GM23338 (cell line): ENCODE results near the gene RELN. TPM values are rescaled to one million over a fixed set of nuclear protein-coding genes. Genes with fewer than 3 reads are reported as not detected.

Source experiments
- ATAC-seq: fragments of 200-7000 bp; cut with Tn5 transposase; 3 replicates; pipeline ENCODE4 v1.9.1; 2020
- DNase-seq: peaks from one replicate; pipeline ENCODE4 v3.0.0-alpha.2; 2015; ENCODE audit warnings: low spot score
- H2AFZ ChIP-seq: fragments of 200-600 bp; sonication (generic); 2 replicates; pipeline ENCODE4 v1.8.0; 2016; ENCODE audit warnings: antibody characterized with exemption, mild to moderate bottlenecking, moderate library complexity
- H3F3A ChIP-seq: fragments of 200-600 bp; sonication (generic); replicated peaks from 2 replicates; pipeline ENCODE4 v1.8.0; 2017; ENCODE audit warnings: antibody characterized with exemption, mixed run types, low read depth
- H3K27ac ChIP-seq: fragments of 200-600 bp; sonication (generic); 2 replicates; pipeline ENCODE4 v1.6.1; 2016; ENCODE audit warnings: low read depth
- H3K27me3 ChIP-seq: fragments of 200-600 bp; sonication (generic); 2 replicates; pipeline ENCODE4 v1.8.0; 2016; ENCODE audit warnings: mild to moderate bottlenecking, mixed run types, moderate library complexity; ENCODE audit not compliant: insufficient read depth
- H3K36me3 ChIP-seq: fragments of 200-600 bp; sonication (generic); 2 replicates; pipeline ENCODE4 v1.8.0; 2016; ENCODE audit warnings: mild to moderate bottlenecking; ENCODE audit not compliant: insufficient read depth
- H3K4me1 ChIP-seq: fragments of 200-600 bp; sonication (generic); 2 replicates; pipeline ENCODE4 v1.8.0; 2016; ENCODE audit warnings: mild to moderate bottlenecking, moderate library complexity; ENCODE audit not compliant: insufficient read depth
- H3K4me2 ChIP-seq: fragments of 200-600 bp; sonication (generic); 2 replicates; pipeline ENCODE4 v1.7.1; 2017; ENCODE audit warnings: mixed run types
- H3K4me3 ChIP-seq: fragments of 200-600 bp; sonication (generic); 2 replicates; pipeline ENCODE4 v1.6.1; 2016; ENCODE audit warnings: mixed run types
- H3K79me2 ChIP-seq: fragments of 200-600 bp; sonication (generic); replicated peaks from 2 replicates; pipeline ENCODE4 v1.8.0; 2017; ENCODE audit warnings: mild to moderate bottlenecking; ENCODE audit not compliant: insufficient read depth
- H3K9me2 ChIP-seq: fragments of 200-600 bp; sonication (generic); 2 replicates; pipeline ENCODE4 v1.8.0; 2017; ENCODE audit not compliant: insufficient read depth
- H4K20me1 ChIP-seq: fragments of 200-600 bp; sonication (generic); replicated peaks from 2 replicates; pipeline ENCODE4 v1.8.0; 2017; ENCODE audit warnings: mild to moderate bottlenecking; ENCODE audit not compliant: insufficient read depth
- H3K27ac Mint-ChIP-seq: 2 replicates; pipeline ENCODE4 v1.8.0; 2020; ENCODE audit warnings: inconsistent platforms, mild to moderate bottlenecking, moderate library complexity, mixed read lengths
- H3K27me3 Mint-ChIP-seq: 3 replicates; pipeline ENCODE4 v1.8.0; 2022; ENCODE audit warnings: low read depth, mild to moderate bottlenecking, moderate library complexity, mixed read lengths, inconsistent platforms; ENCODE audit not compliant: insufficient read depth, poor library complexity
- H3K36me3 Mint-ChIP-seq: 3 replicates; pipeline ENCODE4 v1.8.0; 2021; ENCODE audit warnings: low read depth, mild to moderate bottlenecking, inconsistent platforms, moderate library complexity, mixed read lengths
- H3K4me1 Mint-ChIP-seq: 3 replicates; pipeline ENCODE4 v1.8.0; 2020; ENCODE audit warnings: mild to moderate bottlenecking, inconsistent platforms, mixed read lengths
- H3K4me3 Mint-ChIP-seq: 3 replicates; pipeline ENCODE4 v1.8.0; 2021; ENCODE audit warnings: moderate library complexity, mild to moderate bottlenecking, inconsistent platforms, mixed read lengths
- H3K9me3 Mint-ChIP-seq: 3 replicates; pipeline ENCODE4 v1.8.0; 2020; ENCODE audit warnings: moderate library complexity, mild to moderate bottlenecking, inconsistent platforms, mixed read lengths
- CREB1 ChIP-seq: fragments of 250-450 bp; sonication (Bioruptor Pico); IDR thresholded peaks from 2 replicates; pipeline ENCODE4 v1.5.0; 2020; ENCODE audit warnings: low read depth, mild to moderate bottlenecking, moderate library complexity
- EZH2 ChIP-seq: fragments of 200-600 bp; sonication (generic); IDR thresholded peaks from one replicate; pipeline ENCODE4 v1.8.0; 2017; ENCODE audit warnings: antibody characterized with exemption, mild to moderate bottlenecking, low read depth; ENCODE audit not compliant: unreplicated experiment
- JUNB ChIP-seq: IDR thresholded peaks from one replicate; pipeline ENCODE4 v1.6.1; 2016; ENCODE audit warnings: antibody characterized with exemption; ENCODE audit not compliant: unreplicated experiment
- POLR2AphosphoS5 ChIP-seq: IDR thresholded peaks from 2 replicates; pipeline ENCODE4 v1.6.1; 2016; ENCODE audit warnings: antibody characterized with exemption, low read depth
- STAT1 ChIP-seq: IDR thresholded peaks from one replicate; pipeline ENCODE4 v1.6.1; 2016; ENCODE audit warnings: antibody characterized with exemption; ENCODE audit not compliant: unreplicated experiment
- ZNF114 ChIP-seq: fragments of 250-450 bp; sonication (Bioruptor Pico); IDR thresholded peaks from 2 replicates; pipeline ENCODE4 v1.5.0; 2020; ENCODE audit warnings: mild to moderate bottlenecking, moderate library complexity
- ZNF331 ChIP-seq: fragments of 250-450 bp; sonication (Bioruptor Pico); IDR thresholded peaks from 2 replicates; pipeline ENCODE4 v1.5.0; 2020; ENCODE audit warnings: low read depth, mild to moderate bottlenecking, moderate library complexity
- polyA plus RNA-seq: library from polyadenylated mRNA; unstranded; fragments of >200 nt; fragmentation: Nextera tagmentation; extraction: Ambion mirVana; gene quantifications from 2 replicates; pipeline ENCODE4 v1.2.1, GENCODE V29; 2016
- total RNA-seq: library from RNA; depleted of rRNA; stranded (reverse); fragments of >200 nt; shearing (Covaris generic); gene quantifications from 2 replicates; pipeline ENCODE4 v1.2.3, GENCODE V29; 2014
- TF ChIP-seq, protein P1 (sequence below): IDR thresholded peaks from one replicate; pipeline ENCODE4 v1.6.1; 2018; ENCODE audit warnings: antibody characterized with exemption; ENCODE audit not compliant: unreplicated experiment
- TF ChIP-seq, protein P2 (sequence below): fragments of 250-450 bp; sonication (Bioruptor Pico); IDR thresholded peaks from 2 replicates; pipeline ENCODE4 v1.5.0; 2020; ENCODE audit warnings: mild to moderate bottlenecking, moderate library complexity
- TF ChIP-seq, protein P3 (sequence below): IDR thresholded peaks from 2 replicates; pipeline ENCODE4 v1.6.1; 2016; ENCODE audit warnings: antibody characterized with exemption
- TF ChIP-seq, protein P4 (sequence below), 2 experiments: fragments of 200-600 bp in 1 of 2; sonication (generic) in 1 of 2; conservative IDR thresholded peaks; 2 replicates each; pipeline versions ENCODE4 v1.5.1 to v1.6.1; 2016 to 2017; ENCODE audit warnings: antibody characterized with exemption in 2 of 2, low read depth in 2 of 2, mild to moderate bottlenecking in 2 of 2, moderate library complexity in 1 of 2

Gene RELN
- total and polyA plus RNA-seq, 2 experiments from 2014 or later = 0.10 to 0.76 TPM

DNA sequence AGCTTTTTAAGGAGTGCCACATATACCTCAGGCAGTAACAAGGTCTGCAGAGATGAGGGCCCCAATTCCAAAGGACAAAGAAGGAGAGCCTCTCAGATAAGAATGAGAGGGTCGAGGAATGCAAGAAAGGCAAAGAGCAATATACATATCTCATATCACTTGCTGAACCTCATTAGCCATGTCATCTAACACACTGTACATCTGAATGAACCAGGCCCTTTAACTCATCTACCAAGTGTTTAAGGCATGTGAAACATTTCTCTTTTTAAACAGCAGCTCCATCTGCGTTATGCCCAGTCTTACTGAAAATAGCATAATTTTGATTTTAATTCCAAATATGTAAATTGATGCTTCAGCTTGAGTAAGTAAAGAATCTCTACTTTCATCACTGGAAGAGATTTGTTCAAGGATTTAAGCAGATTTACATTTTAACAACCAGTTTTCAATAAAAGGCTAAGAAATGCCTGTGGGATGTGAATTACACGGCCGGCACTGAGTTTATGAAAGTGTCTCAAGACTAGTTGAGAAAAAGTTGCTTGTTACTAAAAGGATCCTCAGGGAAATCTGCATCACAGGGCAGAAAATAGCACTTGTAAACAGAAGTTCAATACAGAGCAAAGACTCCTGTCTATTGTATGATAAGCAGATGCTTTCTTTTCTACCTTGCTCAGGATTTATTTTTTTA lies 419.7 kb downstream of the RELN start:
- Histone ChIP-seq H4K20me1 (no peaks in the 10 kb centered on the region), H3F3A (no peaks in the 10 kb centered on the region), H3K4me1 (no peaks in the 10 kb centered on the region), H3K36me3 (no peaks in the 10 kb centered on the region), H3K9me2 (no peaks in the 10 kb centered on the region), H3K27me3 (no peaks in the 10 kb centered on the region), H2AFZ (no peak overlapping the region), H3K27ac (no peak overlapping the region), H3K4me3 (no peak overlapping the region), H3K4me2 (no peak overlapping the region), H3K79me2 (no peaks in the 10 kb centered on the region)
- TF ChIP-seq EZH2 (no peak), JUNB (no peak), ZNF331 (CRISPR knock-in tag) (no peak), POLR2AphosphoS5 (no peak), ZNF114 (CRISPR knock-in tag) (no peak), CREB1 (CRISPR knock-in tag) (no peak), STAT1 (no peak)
- TF ChIP-seq, protein P1, sequence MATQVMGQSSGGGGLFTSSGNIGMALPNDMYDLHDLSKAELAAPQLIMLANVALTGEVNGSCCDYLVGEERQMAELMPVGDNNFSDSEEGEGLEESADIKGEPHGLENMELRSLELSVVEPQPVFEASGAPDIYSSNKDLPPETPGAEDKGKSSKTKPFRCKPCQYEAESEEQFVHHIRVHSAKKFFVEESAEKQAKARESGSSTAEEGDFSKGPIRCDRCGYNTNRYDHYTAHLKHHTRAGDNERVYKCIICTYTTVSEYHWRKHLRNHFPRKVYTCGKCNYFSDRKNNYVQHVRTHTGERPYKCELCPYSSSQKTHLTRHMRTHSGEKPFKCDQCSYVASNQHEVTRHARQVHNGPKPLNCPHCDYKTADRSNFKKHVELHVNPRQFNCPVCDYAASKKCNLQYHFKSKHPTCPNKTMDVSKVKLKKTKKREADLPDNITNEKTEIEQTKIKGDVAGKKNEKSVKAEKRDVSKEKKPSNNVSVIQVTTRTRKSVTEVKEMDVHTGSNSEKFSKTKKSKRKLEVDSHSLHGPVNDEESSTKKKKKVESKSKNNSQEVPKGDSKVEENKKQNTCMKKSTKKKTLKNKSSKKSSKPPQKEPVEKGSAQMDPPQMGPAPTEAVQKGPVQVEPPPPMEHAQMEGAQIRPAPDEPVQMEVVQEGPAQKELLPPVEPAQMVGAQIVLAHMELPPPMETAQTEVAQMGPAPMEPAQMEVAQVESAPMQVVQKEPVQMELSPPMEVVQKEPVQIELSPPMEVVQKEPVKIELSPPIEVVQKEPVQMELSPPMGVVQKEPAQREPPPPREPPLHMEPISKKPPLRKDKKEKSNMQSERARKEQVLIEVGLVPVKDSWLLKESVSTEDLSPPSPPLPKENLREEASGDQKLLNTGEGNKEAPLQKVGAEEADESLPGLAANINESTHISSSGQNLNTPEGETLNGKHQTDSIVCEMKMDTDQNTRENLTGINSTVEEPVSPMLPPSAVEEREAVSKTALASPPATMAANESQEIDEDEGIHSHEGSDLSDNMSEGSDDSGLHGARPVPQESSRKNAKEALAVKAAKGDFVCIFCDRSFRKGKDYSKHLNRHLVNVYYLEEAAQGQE = no peak
- TF ChIP-seq, protein P2, sequence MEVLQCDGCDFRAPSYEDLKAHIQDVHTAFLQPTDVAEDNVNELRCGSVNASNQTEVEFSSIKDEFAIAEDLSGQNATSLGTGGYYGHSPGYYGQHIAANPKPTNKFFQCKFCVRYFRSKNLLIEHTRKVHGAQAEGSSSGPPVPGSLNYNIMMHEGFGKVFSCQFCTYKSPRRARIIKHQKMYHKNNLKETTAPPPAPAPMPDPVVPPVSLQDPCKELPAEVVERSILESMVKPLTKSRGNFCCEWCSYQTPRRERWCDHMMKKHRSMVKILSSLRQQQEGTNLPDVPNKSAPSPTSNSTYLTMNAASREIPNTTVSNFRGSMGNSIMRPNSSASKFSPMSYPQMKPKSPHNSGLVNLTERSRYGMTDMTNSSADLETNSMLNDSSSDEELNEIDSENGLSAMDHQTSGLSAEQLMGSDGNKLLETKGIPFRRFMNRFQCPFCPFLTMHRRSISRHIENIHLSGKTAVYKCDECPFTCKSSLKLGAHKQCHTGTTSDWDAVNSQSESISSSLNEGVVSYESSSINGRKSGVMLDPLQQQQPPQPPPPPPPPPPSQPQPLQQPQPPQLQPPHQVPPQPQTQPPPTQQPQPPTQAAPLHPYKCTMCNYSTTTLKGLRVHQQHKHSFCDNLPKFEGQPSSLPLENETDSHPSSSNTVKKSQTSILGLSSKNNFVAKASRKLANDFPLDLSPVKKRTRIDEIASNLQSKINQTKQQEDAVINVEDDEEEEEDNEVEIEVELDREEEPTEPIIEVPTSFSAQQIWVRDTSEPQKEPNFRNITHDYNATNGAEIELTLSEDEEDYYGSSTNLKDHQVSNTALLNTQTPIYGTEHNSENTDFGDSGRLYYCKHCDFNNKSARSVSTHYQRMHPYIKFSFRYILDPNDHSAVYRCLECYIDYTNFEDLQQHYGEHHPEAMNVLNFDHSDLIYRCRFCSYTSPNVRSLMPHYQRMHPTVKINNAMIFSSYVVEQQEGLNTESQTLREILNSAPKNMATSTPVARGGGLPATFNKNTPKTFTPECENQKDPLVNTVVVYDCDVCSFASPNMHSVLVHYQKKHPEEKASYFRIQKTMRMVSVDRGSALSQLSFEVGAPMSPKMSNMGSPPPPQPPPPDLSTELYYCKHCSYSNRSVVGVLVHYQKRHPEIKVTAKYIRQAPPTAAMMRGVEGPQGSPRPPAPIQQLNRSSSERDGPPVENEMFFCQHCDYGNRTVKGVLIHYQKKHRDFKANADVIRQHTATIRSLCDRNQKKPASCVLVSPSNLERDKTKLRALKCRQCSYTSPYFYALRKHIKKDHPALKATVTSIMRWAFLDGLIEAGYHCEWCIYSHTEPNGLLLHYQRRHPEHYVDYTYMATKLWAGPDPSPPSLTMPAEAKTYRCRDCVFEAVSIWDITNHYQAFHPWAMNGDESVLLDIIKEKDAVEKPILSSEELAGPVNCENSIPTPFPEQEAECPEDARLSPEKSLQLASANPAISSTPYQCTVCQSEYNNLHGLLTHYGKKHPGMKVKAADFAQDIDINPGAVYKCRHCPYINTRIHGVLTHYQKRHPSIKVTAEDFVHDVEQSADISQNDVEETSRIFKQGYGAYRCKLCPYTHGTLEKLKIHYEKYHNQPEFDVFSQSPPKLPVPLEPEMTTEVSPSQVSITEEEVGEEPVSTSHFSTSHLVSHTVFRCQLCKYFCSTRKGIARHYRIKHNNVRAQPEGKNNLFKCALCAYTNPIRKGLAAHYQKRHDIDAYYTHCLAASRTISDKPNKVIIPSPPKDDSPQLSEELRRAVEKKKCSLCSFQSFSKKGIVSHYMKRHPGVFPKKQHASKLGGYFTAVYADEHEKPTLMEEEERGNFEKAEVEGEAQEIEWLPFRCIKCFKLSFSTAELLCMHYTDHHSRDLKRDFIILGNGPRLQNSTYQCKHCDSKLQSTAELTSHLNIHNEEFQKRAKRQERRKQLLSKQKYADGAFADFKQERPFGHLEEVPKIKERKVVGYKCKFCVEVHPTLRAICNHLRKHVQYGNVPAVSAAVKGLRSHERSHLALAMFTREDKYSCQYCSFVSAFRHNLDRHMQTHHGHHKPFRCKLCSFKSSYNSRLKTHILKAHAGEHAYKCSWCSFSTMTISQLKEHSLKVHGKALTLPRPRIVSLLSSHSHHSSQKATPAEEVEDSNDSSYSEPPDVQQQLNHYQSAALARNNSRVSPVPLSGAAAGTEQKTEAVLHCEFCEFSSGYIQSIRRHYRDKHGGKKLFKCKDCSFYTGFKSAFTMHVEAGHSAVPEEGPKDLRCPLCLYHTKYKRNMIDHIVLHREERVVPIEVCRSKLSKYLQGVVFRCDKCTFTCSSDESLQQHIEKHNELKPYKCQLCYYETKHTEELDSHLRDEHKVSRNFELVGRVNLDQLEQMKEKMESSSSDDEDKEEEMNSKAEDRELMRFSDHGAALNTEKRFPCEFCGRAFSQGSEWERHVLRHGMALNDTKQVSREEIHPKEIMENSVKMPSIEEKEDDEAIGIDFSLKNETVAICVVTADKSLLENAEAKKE (CRISPR knock-in tag) = no peak
- TF ChIP-seq, protein P3, sequence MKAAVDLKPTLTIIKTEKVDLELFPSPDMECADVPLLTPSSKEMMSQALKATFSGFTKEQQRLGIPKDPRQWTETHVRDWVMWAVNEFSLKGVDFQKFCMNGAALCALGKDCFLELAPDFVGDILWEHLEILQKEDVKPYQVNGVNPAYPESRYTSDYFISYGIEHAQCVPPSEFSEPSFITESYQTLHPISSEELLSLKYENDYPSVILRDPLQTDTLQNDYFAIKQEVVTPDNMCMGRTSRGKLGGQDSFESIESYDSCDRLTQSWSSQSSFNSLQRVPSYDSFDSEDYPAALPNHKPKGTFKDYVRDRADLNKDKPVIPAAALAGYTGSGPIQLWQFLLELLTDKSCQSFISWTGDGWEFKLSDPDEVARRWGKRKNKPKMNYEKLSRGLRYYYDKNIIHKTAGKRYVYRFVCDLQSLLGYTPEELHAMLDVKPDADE = no peak
- TF ChIP-seq, protein P4, sequence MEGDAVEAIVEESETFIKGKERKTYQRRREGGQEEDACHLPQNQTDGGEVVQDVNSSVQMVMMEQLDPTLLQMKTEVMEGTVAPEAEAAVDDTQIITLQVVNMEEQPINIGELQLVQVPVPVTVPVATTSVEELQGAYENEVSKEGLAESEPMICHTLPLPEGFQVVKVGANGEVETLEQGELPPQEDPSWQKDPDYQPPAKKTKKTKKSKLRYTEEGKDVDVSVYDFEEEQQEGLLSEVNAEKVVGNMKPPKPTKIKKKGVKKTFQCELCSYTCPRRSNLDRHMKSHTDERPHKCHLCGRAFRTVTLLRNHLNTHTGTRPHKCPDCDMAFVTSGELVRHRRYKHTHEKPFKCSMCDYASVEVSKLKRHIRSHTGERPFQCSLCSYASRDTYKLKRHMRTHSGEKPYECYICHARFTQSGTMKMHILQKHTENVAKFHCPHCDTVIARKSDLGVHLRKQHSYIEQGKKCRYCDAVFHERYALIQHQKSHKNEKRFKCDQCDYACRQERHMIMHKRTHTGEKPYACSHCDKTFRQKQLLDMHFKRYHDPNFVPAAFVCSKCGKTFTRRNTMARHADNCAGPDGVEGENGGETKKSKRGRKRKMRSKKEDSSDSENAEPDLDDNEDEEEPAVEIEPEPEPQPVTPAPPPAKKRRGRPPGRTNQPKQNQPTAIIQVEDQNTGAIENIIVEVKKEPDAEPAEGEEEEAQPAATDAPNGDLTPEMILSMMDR (conservative IDR thresholded peaks at IDR 0.05; ENCODE audit: low read depth in 2 of 2) = no peak
- H3K4me1 Mint-ChIP-seq = no peaks in the 10 kb centered on the region; the same call in 2 of the 3 replicates
- H3K27ac Mint-ChIP-seq = no peak overlapping the region
- DNase-seq (no peak), ATAC-seq (no peak)
- no peaks in the 10 kb centered on the region for H3K36me3 Mint-ChIP-seq
- no peaks in the 10 kb centered on the region for H3K9me3 Mint-ChIP-seq
- H3K27me3 Mint-ChIP-seq = no peaks in the 10 kb centered on the region
- no peak overlapping the region for H3K4me3 Mint-ChIP-seq
